GM18858 (cell line): Measurements from ENCODE around the gene TAB2.

Source experiments
- ATAC-seq: cut with Tn5 transposase; IDR thresholded peaks from one replicate; pipeline ENCODE4 v1.9.1; 2021; ENCODE audit not compliant: unreplicated experiment

The TAB2 gene

DNA sequence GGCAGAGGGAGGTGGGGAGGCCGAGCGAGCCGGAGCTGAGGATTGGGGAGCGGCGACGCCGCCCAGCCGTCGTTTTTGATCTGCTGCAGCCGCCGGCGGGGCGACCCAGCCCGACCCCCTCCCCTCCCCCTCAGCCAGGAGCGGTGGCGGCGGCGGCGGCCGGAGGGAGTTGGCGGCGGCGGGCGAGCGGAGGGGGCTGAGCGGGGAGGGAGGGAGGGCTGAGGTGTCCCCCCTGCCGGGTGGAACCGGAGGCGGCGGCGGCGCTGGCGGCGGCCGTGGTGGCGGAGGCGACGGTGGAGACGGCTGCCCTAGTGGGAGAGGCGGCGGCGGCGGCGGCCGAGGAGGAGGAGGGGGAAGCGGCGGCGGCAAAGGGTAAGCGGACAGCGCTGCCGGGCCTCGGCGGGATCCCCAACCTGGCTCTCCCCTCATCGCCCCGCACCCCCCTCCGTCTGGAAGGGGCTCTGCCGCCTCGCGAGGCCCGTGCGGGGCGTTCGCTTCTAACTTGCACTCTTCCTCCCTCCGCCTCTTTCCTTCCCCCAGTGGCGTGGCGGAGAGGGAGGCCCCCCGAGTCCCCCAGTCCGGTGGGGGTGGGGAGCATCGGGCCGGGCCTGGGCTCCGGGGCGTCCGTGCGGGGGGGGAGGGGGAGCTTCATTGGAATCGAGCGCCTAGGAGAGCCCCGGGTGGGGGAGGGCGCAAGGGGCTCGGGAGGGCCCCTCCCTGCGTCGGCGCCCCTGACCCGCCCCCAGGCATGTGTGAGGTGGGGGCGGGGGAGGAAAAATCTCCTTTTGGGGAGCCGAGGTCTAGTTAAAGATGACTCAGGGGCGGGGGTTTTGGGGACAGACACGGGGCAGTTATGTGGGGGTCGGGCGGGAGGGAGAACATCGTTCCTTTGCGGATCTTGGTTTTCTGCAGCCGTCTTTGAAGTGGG is at the start of gene TAB2:
TAB2 (plus strand) TSS at position 69 of the 928 bp plus-strand sequence. CDS start 52,286 bp downstream, outside the sequence.
- no peak for ATAC-seq

GRCh38 chr6:149268146-149268545 is 49.4 kb upstream of the TAB2 start:
- ATAC-seq = no peak

- no peak for ATAC-seq
Observed at GRCh38 chr6:149268768-149269167, 48.7 kb upstream of the TAB2 start.

GRCh38 chr6:149270616-149271015 is 46.9 kb upstream of the TAB2 start:
- no peak for ATAC-seq

- peak; percentile 61 for ATAC-seq
Observed at GRCh38 chr6:149271348-149272340, 45.9 kb upstream of the TAB2 start.

- ATAC-seq = no peak
Observed at GRCh38 chr6:149273318-149273717, 44.2 kb upstream of the TAB2 start.

DNA sequence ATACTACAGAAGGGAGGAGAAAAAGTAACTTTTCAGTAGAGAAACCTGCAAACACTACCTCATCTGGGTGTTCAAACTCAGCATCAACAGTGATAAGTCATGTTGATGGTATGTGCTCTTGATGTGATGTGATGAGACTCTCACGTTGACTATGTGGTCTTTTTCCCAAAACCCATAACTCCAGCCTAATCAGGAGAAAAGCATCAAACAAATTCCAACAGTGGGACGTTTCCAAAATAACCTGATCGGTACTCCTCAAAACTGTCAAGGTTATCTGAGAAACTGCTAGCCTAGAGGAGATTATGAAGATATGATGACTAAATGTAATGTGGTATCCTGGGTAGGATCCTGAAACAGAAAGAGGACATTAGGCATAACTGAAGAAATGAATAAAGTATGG is 41.9 kb upstream of the TAB2 start:
- ATAC-seq = no peak

- ATAC-seq = no peak
Observed at GRCh38 chr6:149277621-149278020, 39.9 kb upstream of the TAB2 start.

GRCh38 chr6:149278997-149279396 is 38.5 kb upstream of the TAB2 start:
- ATAC-seq = no peak

- no peak for ATAC-seq
Observed at GRCh38 chr6:149284904-149285303, 32.6 kb upstream of the TAB2 start.

GRCh38 chr6:149285626-149286025 is 31.9 kb upstream of the TAB2 start:
- no peak for ATAC-seq

- ATAC-seq = no peak
Observed at GRCh38 chr6:149286905-149287304, 30.6 kb upstream of the TAB2 start.

GRCh38 chr6:149289192-149289781 is 28.2 kb upstream of the TAB2 start:
- ATAC-seq = no peak

- no peak for ATAC-seq
Observed at GRCh38 chr6:149289966-149290365, 27.5 kb upstream of the TAB2 start.

DNA sequence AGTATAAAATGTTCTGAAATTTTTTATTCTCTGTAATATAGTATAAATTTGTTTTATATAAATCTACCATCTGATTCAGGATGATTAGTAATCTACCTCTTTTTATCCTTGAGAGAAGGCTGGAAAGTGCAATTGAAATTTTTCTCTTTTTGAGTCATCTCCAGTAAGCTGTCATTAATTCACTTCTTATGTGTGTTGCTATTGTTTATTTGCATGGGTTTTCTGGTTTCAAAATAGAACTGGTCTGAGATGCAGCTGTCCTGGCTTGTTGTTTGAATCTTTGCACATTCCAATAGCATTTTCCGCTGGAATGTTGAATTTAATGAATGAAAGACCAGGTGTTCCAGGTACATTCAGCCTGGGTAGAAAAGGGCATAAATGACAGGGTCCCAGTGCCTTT is 24.3 kb upstream of the TAB2 start:
- ATAC-seq = no peak

GRCh38 chr6:149300563-149300962 is 16.9 kb upstream of the TAB2 start:
- no peak for ATAC-seq

GRCh38 chr6:149302723-149303122 is 14.8 kb upstream of the TAB2 start:
- ATAC-seq = no peak

GRCh38 chr6:149303468-149303867 is 14.0 kb upstream of the TAB2 start:
- no peak for ATAC-seq

DNA sequence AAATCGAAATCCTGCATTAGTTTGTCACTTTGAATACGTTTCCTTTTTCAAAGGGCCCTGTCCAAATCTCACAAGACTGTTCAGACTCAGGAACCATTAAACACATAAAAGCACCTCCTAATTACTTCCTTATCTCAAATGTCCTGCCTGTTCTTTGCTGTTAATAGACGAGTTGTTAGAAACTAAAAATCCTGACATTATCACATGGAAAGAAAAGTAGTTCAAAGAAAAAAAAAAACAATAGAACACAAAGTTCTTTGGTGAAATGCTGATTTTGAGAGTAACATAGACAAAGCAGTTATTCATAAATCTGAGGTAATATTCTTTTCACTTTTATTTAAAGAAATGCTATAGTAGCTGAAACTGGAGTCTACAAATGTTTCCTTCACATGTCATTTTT is 12.1 kb upstream of the TAB2 start:
- ATAC-seq = no peak

DNA sequence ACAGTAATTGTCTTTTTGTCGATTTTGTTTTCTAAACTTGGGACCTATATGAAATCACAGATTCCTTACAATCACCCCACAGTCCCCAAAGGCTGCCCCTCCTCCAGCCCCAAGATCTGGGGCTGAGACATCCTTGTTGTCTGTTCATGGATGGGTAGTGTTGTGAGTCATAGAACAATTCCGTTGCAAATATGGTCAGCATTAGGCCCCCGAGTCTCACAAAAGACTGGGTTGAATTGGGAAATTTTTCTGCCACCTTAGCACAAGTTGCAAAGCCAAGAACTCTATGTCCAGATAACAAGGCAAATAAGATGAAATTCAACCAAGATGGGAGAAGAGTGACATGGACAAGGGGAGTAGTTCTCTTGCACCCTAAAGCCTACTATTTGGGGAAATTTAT is 10.5 kb upstream of the TAB2 start:
- no peak for ATAC-seq

DNA sequence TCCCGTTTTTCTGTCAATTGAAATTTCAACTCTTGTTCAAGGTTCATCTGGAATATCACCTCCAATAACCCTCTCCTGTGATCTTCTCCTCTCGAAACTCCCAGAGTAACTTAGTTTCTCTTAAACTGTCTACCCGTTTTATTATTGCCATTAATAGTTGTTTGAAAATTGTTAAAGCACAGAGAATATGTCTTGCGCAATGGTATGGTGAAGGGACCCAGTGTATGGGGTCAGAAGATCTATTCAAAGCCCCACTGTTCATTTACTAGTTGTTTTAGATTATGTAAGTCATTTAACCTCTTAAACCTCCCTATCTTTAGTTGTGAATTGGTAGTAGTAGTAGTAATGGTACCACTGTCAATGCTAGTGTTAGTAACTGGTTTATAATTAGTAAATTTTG is 6.2 kb upstream of the TAB2 start:
- no peak for ATAC-seq
